CD4-positive, alpha-beta T cell treated with Interleukin-12 subunit alpha and Interleukin-12 subunit beta, for 1 hour (primary cell): Measurements from ENCODE around the gene VSIG2.
A peak's percentile ranks its signal among the peaks of the same experiment; 100 is the strongest.

ENCODE experiments used
- DNase-seq: peaks from one replicate; pipeline ENCODE4 v3.0.0-alpha.2; 2020

Gene VSIG2

GRCh38 chr11:124717786-124718651 lies 34.0 kb downstream of the VSIG2 start:
- peak; percentile 37 for DNase-seq

- no peak for DNase-seq
Observed at GRCh38 chr11:124717421-124717785, 34.7 kb downstream of the VSIG2 start.

DNA sequence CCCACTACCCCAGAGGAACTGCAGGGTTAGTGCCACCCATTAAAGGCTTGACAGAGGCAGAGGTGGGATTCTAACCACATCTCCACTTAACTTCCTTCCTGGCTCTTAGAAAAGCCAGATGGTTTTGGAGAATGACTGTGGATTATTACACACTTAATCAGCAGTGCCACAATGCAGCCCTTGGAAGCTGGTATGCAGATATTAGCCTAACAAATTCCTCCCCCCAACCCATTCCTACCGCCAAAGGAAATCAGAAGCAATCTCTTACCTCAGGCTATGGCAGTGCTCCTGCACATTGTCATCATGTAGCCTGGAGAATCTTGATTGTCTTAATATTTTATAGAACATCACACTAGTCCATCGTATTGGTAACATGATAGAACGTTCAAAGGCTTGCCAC lies 35.5 kb downstream of the VSIG2 start:
- DNase-seq: no peak

DNA sequence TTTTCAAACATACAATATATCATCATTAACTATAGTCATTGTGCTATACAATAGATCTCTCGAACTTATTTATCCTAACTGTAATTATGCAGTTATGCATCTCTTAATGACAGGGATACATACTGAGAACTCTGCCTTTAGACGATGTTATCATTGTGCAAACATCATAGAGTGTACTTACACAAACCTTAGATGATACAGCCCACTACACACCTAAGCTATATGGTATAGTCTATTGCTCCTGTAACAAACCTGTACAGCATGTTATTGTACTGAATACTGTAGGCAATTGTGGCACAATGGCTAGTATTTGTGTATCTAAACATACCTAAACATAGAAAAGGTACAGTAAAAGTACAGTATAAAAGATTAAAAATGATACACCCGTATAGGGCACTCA lies 39.7 kb downstream of the VSIG2 start:
- no peak for DNase-seq

GRCh38 chr11:124707829-124708228 lies 44.2 kb downstream of the VSIG2 start:
- DNase-seq: no peak

- DNase-seq: no peak
Observed at GRCh38 chr11:124700028-124700427, 52.0 kb downstream of the VSIG2 start.

DNA sequence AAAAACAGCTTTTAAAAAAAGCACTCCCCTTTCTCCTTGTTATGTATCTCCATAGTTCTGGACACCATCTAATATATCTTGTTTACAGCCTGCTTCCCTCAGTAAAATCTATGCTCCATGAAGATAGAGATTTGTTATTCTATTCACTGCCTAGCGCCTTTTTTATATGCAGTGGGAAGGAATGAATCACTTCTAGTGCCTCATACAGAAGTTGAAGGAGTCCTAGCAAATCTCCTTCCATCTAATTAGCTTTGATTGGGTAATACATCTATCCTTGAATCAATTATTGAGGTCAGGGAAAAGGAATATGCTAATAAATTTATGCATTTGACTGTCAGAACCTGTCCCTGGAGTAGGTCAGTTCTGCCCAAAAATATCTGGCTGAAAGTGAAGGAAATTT lies 52.5 kb downstream of the VSIG2 start:
- no peak for DNase-seq
